A549 (cell line): ENCODE data around the gene CAPN11.

Experiments
- CEBPB ChIP-seq, 2 experiments: fragments of >200 bp in 1 of 2; sonication (Bioruptor Twin) in 1 of 2; formaldehyde crosslinking in 1 of 2; IDR thresholded peaks; 2 replicates each; pipeline ENCODE4 v1.6.1; 2012 to 2016
- CHD4 ChIP-seq: fragments of 200-600 bp; sonication (generic); IDR thresholded peaks from 2 replicates; pipeline ENCODE4 v1.6.1; 2016; ENCODE audit warnings: antibody characterized with exemption, mild to moderate bottlenecking, borderline replicate concordance
- CTCF ChIP-seq: fragments of >200 bp; sonication (Bioruptor Twin); formaldehyde crosslinking; IDR thresholded peaks from 3 replicates; pipeline ENCODE4 v1.5.1; 2016
- JUN ChIP-seq, 2 experiments: fragments of >200 bp; sonication (Bioruptor Twin); formaldehyde crosslinking; IDR thresholded peaks; 2 replicates in 1 of 2; 3 replicates in 1 of 2; pipeline ENCODE4 v1.6.1; 2016 to 2017
- KDM1A ChIP-seq: fragments of 200-600 bp; sonication (generic); IDR thresholded peaks from 2 replicates; pipeline ENCODE4 v1.6.1; 2016; ENCODE audit warnings: low read depth, mild to moderate bottlenecking
- MAFK ChIP-seq: fragments of 450-650 bp; IDR thresholded peaks from 2 replicates; pipeline ENCODE4 v1.6.1; 2014; ENCODE audit not compliant: partially characterized antibody
- MAX ChIP-seq: IDR thresholded peaks from 2 replicates; pipeline ENCODE4 v1.6.1; 2012
- POLR2A ChIP-seq: IDR thresholded peaks from 2 replicates; pipeline ENCODE4 v1.6.1; 2012; ENCODE audit warnings: mild to moderate bottlenecking, low read length
- POLR2AphosphoS2 ChIP-seq: conservative IDR thresholded peaks from 2 replicates; pipeline ENCODE4 v1.6.1; 2012; ENCODE audit warnings: low read length, improper control_type of control experiment, inconsistent platforms
- RFX5 ChIP-seq: fragments of 450-650 bp; IDR thresholded peaks from 2 replicates; pipeline ENCODE4 v1.7.1; 2014; ENCODE audit warnings: antibody characterized with exemption, mild to moderate bottlenecking, moderate library complexity
- SMC3 ChIP-seq: fragments of >200 bp; sonication (Bioruptor Twin); formaldehyde crosslinking; IDR thresholded peaks from 3 replicates; pipeline ENCODE4 v1.6.1; 2018; ENCODE audit warnings: inconsistent platforms

- TF ChIP-seq SMC3: no peak
- no peak for TF ChIP-seq MAX
- no peak for TF ChIP-seq CTCF
- no peak for TF ChIP-seq KDM1A
- no peak for TF ChIP-seq MAFK
- no peak for TF ChIP-seq POLR2A
- no peak for TF ChIP-seq JUN (IDR thresholded peaks at IDR 0.05)
- TF ChIP-seq CHD4: no peak
- TF ChIP-seq RFX5: no peak
- TF ChIP-seq POLR2AphosphoS2: no peak
- no peak for TF ChIP-seq CEBPB (IDR thresholded peaks at IDR 0.05)
These were observed 43.8 kb downstream of the CAPN11 start for GRCh38 chr6:44202332-44202971.
